ENCODE results near the gene HNRNPL. TPM values are rescaled to one million over a fixed set of nuclear protein-coding genes. Genes with fewer than 3 reads are reported as not detected.

The HNRNPL gene
- total and polyA plus RNA-seq, 2 of the 8 experiments (the other 6 are each of a cell fraction or from before 2014, with no cell fraction given): 404 to 779 TPM

GRCh38 chr19:38869160-38869835, 19.5 kb upstream of the HNRNPL start (continued):
- TF ChIP-seq SAP30 (IDR thresholded peaks at IDR 0.05; ENCODE audit: insufficient read depth, insufficient replicate concordance, low read length): no peak
- no peak for TF ChIP-seq POLR2AphosphoS5 (IDR thresholded peaks at IDR 0.05; ENCODE audit: low read depth, low read length)
- no peak for TF ChIP-seq KDM1A (IDR thresholded peaks at IDR 0.05; ENCODE audit: borderline replicate concordance, low read length)
- 0 out of 4 replicates have a peak, but pooled peaks of 1 of the 2 experiments have one; percentile 9 for TF ChIP-seq SIN3A (conservative IDR thresholded peaks at IDR 0.05 in 1 of 2, IDR thresholded peaks at IDR 0.05 in 1 of 2; ENCODE audit: low read depth in 1 of 2, low read length in 2 of 2)
- TF ChIP-seq SIX5 (IDR thresholded peaks at IDR 0.05; ENCODE audit: low read depth, low read length): no peak
- TF ChIP-seq E2F6 (IDR thresholded peaks at IDR 0.05): peak; percentile 89

All from H1 (cell line).